Measurements from ENCODE around the gene ZNF502.

- no peak for TF ChIP-seq POLR2A (IDR thresholded peaks at IDR 0.05)
- no peak for TF ChIP-seq CTCF (IDR thresholded peaks at IDR 0.05)
- no peak for TF ChIP-seq POLR2AphosphoS5 (IDR thresholded peaks at IDR 0.05; ENCODE audit: insufficient read depth in 1 of 2, low read depth in 1 of 2)
These were observed 30.1 kb upstream of the ZNF502 start for GRCh38 chr3:44682182-44682896.
